Upper lobe of left lung (tissue), 6 donors: ENCODE measurements around the gene MSI2. TPM values are rescaled to one million over a fixed set of nuclear protein-coding genes. Genes with fewer than 3 reads are reported as not detected.

Experiments
- ATAC-seq, 2 donors: fragments of 200-7000 bp; cut with Tn5 transposase; one replicate each; pipeline ENCODE4 v1.9.1; 2022; ENCODE audit warnings: mild to moderate bottlenecking in 2 of 2, moderate library complexity in 2 of 2; ENCODE audit not compliant: low FRiP score in 2 of 2
- DNase-seq, 2 donors: peaks; one replicate each; pipeline ENCODE4 v3.0.0-alpha.2; 2019 to 2020
- H3K27ac ChIP-seq, 4 donors: fragments of 200-600 bp; sonication (generic); one replicate each; pipeline ENCODE4 v1.5.1; 2016 to 2019
- H3K27me3 ChIP-seq, 4 donors: fragments of 200-600 bp; sonication (generic); one replicate each; pipeline ENCODE4 v1.5.1; 2017 to 2019
- H3K36me3 ChIP-seq, 4 donors: fragments of 200-600 bp; sonication (generic); one replicate each; pipeline ENCODE4 v1.5.1; 2016 to 2019
- H3K4me1 ChIP-seq, 4 donors: fragments of 200-600 bp; sonication (generic); one replicate each; pipeline ENCODE4 v1.5.1; 2018 to 2019
- H3K4me3 ChIP-seq, 4 donors: fragments of 200-600 bp; sonication (generic); one replicate each; pipeline ENCODE4 v1.5.1; 2017 to 2019; ENCODE audit warnings: mild to moderate bottlenecking in 2 of 4, moderate library complexity in 1 of 4
- H3K9me3 ChIP-seq, 4 donors: fragments of 200-600 bp; sonication (generic); one replicate each; pipeline ENCODE4 v1.5.1; 2018 to 2019
- EP300 ChIP-seq, 4 donors: sonication (generic); formaldehyde crosslinking; IDR thresholded peaks; one replicate each; pipeline ENCODE4 v1.5.1; 2017; ENCODE audit warnings: antibody characterized with exemption in 4 of 4, control low read depth in 2 of 4
- POLR2A ChIP-seq, 4 donors: fragments of 450-650 bp; IDR thresholded peaks; one replicate each; pipeline ENCODE4 v1.5.1; 2016 to 2017; ENCODE audit warnings: antibody characterized with exemption in 4 of 4, mild to moderate bottlenecking in 2 of 4
- POLR2AphosphoS5 ChIP-seq, 2 donors: sonication (generic); formaldehyde crosslinking; IDR thresholded peaks; one replicate each; pipeline ENCODE4 v1.5.1; 2017; ENCODE audit warnings: antibody characterized with exemption in 2 of 2
- WGBS, 2 donors: methylation state at CpG; one replicate each; pipeline ENCODE4 v1.1.5; 2017 to 2018; 5-methylcytosine and 5-hydroxymethylcytosine counted together
- total RNA-seq, 6 donors: library from RNA; depleted of rRNA in 4 of 6; stranded (reverse); fragments of >200 nt in 4 of 6; gene quantifications; one replicate each; pipeline versions ENCODE4 v1.1.0 to v1.2.1, GENCODE V29; 2016 to 2021
- TF ChIP-seq, protein P1 (sequence below), 6 experiments: fragments of 450-650 bp in 4 of 6; fragments of 200-600 bp in 2 of 6; sonication (generic) in 2 of 6; IDR thresholded peaks; one replicate each; pipeline ENCODE4 v1.5.1; 2016 to 2019; ENCODE audit warnings: antibody characterized with exemption in 6 of 6
- donor health status: DM: no; HTN: no; CAD: no; lungs with moderate emphysema.
- donor health status: DM: no; HTN: yes; CAD: no; lungs with severe emphysema.

Gene MSI2
- total RNA-seq, 6 donors from 2014 or later, result 20.1 to 44.0 (median 32.2) TPM

DNA sequence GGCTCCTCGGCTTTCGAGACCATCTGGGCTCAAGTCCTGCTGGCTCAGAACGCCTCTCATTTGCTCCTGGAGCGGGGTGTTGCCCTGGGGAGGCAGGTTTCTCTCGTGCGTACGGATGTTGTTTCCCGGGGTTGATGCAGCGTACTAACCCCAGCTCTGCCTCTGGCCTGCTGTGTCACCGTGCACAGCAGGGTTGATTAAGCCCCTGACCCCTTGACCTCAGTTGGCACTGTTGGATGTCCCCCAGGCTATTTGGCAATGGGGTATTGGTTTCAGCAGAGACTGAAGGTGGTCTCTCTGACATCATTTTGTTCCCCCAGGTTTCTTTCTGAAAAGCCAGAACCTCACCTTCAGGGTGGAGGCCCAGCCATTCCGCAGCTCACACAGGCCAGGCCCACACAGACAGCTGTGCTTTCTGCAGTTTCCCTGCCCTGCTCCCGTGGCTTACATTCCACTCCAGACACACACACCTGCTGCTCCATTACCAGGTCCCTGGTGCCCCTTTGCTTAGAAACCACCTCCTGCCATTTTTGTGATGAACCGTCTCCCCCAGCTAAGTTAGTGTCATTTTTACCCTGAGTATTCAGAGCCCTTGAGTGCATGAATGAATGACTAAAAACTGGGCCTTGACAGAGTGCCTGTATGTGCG lies 255.3 kb downstream of the MSI2 start:
- H3K27me3 ChIP-seq, result no peaks in the 10 kb centered on the region
- TF ChIP-seq POLR2A (IDR thresholded peaks at IDR 0.05) (no peak), EP300 (IDR thresholded peaks at IDR 0.05) (no peak), POLR2AphosphoS5 (IDR thresholded peaks at IDR 0.05) (no peak)
- TF ChIP-seq, protein P1, sequence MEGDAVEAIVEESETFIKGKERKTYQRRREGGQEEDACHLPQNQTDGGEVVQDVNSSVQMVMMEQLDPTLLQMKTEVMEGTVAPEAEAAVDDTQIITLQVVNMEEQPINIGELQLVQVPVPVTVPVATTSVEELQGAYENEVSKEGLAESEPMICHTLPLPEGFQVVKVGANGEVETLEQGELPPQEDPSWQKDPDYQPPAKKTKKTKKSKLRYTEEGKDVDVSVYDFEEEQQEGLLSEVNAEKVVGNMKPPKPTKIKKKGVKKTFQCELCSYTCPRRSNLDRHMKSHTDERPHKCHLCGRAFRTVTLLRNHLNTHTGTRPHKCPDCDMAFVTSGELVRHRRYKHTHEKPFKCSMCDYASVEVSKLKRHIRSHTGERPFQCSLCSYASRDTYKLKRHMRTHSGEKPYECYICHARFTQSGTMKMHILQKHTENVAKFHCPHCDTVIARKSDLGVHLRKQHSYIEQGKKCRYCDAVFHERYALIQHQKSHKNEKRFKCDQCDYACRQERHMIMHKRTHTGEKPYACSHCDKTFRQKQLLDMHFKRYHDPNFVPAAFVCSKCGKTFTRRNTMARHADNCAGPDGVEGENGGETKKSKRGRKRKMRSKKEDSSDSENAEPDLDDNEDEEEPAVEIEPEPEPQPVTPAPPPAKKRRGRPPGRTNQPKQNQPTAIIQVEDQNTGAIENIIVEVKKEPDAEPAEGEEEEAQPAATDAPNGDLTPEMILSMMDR (IDR thresholded peaks at IDR 0.05), result no peak
- H3K27ac ChIP-seq, result no peak overlapping the region
- no peaks in the 10 kb centered on the region for H3K36me3 ChIP-seq
- H3K9me3 ChIP-seq, result no peaks in the 10 kb centered on the region
- no peak overlapping the region for H3K4me3 ChIP-seq
- ATAC-seq (no peak), DNase-seq (no peak)
- no peaks in the 10 kb centered on the region for H3K4me1 ChIP-seq
- 95 to 96% methylated on average over 12 to 14 of the region's 14 CpGs for WGBS, 2 donors

DNA sequence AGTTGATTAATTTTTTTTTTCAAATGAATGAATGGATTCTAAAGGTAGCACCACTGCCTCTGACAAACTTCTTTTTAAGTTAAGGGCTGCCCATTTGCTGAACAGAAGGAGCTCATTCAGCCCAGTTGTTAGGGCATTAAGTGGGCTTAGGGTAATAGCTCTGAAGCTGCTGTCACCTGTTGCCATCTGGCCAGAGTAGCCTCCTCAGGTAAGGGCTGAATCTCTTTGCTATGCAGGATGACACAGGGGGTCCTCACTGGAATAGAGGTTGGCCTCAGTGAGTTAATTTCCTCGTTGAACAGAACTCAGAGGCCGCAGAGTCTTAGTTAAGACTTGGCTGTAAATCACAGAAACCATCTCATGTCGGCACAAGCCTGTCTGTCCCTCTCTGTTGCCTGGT lies 255.9 kb downstream of the MSI2 start:
- DNase-seq (no peak), ATAC-seq (no peak)
- 77 to 96% methylated on average over 3 of the region's 3 CpGs for WGBS, 2 donors
- H3K27ac ChIP-seq, result no peak overlapping the region
- TF ChIP-seq, protein P1 (IDR thresholded peaks at IDR 0.05), result no peak
- no peak for TF ChIP-seq POLR2A (IDR thresholded peaks at IDR 0.05)
- TF ChIP-seq EP300 (IDR thresholded peaks at IDR 0.05), result no peak
- TF ChIP-seq POLR2AphosphoS5 (IDR thresholded peaks at IDR 0.05), result no peak
- H3K4me3 ChIP-seq, result no peak overlapping the region
- H3K36me3 ChIP-seq, result no peaks in the 10 kb centered on the region
- H3K9me3 ChIP-seq, result no peaks in the 10 kb centered on the region
- H3K27me3 ChIP-seq, result no peaks in the 10 kb centered on the region
- no peaks in the 10 kb centered on the region for H3K4me1 ChIP-seq

GRCh38 chr17:57512691-57513090 lies 256.4 kb downstream of the MSI2 start:
- Histone ChIP-seq H3K4me1 (no peaks in the 10 kb centered on the region), H3K27ac (no peak overlapping the region), H3K9me3 (no peaks in the 10 kb centered on the region), H3K36me3 (no peaks in the 10 kb centered on the region), H3K27me3 (no peaks in the 10 kb centered on the region), H3K4me3 (no peak overlapping the region)
- ATAC-seq, result no peak
- TF ChIP-seq POLR2AphosphoS5 (IDR thresholded peaks at IDR 0.05), result no peak
- TF ChIP-seq, protein P1 (IDR thresholded peaks at IDR 0.05), result no peak
- no peak for TF ChIP-seq POLR2A (IDR thresholded peaks at IDR 0.05)
- no peak for TF ChIP-seq EP300 (IDR thresholded peaks at IDR 0.05)
- no peak for DNase-seq
- 84 to 86% methylated on average over 3 of the region's 3 CpGs for WGBS, 2 donors

- WGBS, 2 donors, result 63 to 75% methylated on average over 3 to 4 of the region's 4 CpGs
- no peak for TF ChIP-seq POLR2A (IDR thresholded peaks at IDR 0.05)
- no peak for TF ChIP-seq POLR2AphosphoS5 (IDR thresholded peaks at IDR 0.05)
- TF ChIP-seq, protein P1 (IDR thresholded peaks at IDR 0.05), result no peak
- TF ChIP-seq EP300 (IDR thresholded peaks at IDR 0.05), result no peak
- Histone ChIP-seq H3K4me3 (no peak overlapping the region), H3K27me3 (no peaks in the 10 kb centered on the region), H3K4me1 (peaks cover 0 to 4% (median 0%) of the 10 kb centered on the region in 4 donors), H3K27ac (no peak overlapping the region), H3K36me3 (no peaks in the 10 kb centered on the region), H3K9me3 (no peaks in the 10 kb centered on the region)
- ATAC-seq (no peak), DNase-seq (no peak)
These were observed 257.2 kb downstream of the MSI2 start for GRCh38 chr17:57513569-57513968.

DNA sequence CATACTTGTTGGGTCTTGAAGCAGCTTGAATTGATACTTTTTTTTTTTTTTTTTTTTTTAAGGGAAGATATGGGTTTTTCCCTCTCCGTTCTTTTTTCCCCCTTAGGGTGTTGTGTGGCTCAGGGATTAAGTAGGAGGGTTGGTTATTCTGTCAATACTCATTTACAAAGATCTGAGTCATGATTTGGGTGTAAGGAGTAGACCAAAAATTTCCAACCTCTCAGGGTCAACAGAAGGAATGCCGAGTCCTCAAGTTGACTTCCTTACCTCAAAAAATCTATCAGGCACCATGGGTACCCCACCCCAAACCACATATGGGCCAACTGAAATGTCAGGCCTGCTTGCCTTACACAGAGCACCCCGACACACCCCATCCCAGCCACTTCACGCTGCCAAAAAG lies 258.3 kb downstream of the MSI2 start:
- DNase-seq (no peak), ATAC-seq (no peak)
- WGBS, 2 donors, result 76 to 86% methylated on average over 4 of the region's 4 CpGs

More for the DNA sequence above, 258.3 kb downstream of the MSI2 start:
- Histone ChIP-seq H3K27ac (no peak overlapping the region), H3K27me3 (no peaks in the 10 kb centered on the region), H3K9me3 (no peaks in the 10 kb centered on the region), H3K4me1 (peaks cover 0 to 12% (median 0%) of the 10 kb centered on the region in 4 donors), H3K36me3 (no peaks in the 10 kb centered on the region), H3K4me3 (no peak overlapping the region)
- TF ChIP-seq POLR2AphosphoS5 (IDR thresholded peaks at IDR 0.05) (no peak), POLR2A (IDR thresholded peaks at IDR 0.05) (no peak), EP300 (IDR thresholded peaks at IDR 0.05) (no peak)
- TF ChIP-seq, protein P1 (IDR thresholded peaks at IDR 0.05), result no peak
